ENCODE measurements around the gene ATXN7L1.

GRCh38 chr7:105619590-105619989, 256.8 kb downstream of the ATXN7L1 start:
- TF ChIP-seq POLR2A (IDR thresholded peaks at IDR 0.05; ENCODE audit: low read depth, low read length) (no peak), CTCF (conservative IDR thresholded peaks at IDR 0.05; ENCODE audit: low read depth, low read length) (no peak), FOS (IDR thresholded peaks at IDR 0.05; ENCODE audit: low read depth, low read length) (no peak), CHD1 (IDR thresholded peaks at IDR 0.05; ENCODE audit: low read depth, low read length) (no peak), MAFK (IDR thresholded peaks at IDR 0.05; ENCODE audit: low read depth, low read length) (no peak)

Measured in IMR-90 (cell line).